GM10248 (cell line): ENCODE results near the gene CLIC5.

ENCODE experiments used
- CTCF ChIA-PET: fragments of 300-600 bp; sonication (Branson Sonifier 250); formaldehyde crosslinking; extraction: SDS; loops from one replicate; lab custom pipeline; 2021; ENCODE audit warnings: antibody characterized with exemption; lab: Yijun Ruan, JAX
- POLR2A ChIA-PET: fragments of 350-650 bp; sonication (Branson Sonifier 250); formaldehyde crosslinking; extraction: SDS; loops from one replicate; lab custom pipeline; 2020; ENCODE audit warnings: antibody characterized with exemption; lab: Yijun Ruan, JAX
- DNase-seq: peaks from one replicate; pipeline ENCODE4 v3.0.0; 2012; ENCODE audit errors: extremely low spot score
- CTCF ChIP-seq: IDR thresholded peaks from 2 replicates; pipeline ENCODE4 v1.5.1; 2012; ENCODE audit warnings: mild to moderate bottlenecking, low read depth; ENCODE audit errors: extremely low read depth, missing control alignments, control extremely low read depth

Gene CLIC5

DNA sequence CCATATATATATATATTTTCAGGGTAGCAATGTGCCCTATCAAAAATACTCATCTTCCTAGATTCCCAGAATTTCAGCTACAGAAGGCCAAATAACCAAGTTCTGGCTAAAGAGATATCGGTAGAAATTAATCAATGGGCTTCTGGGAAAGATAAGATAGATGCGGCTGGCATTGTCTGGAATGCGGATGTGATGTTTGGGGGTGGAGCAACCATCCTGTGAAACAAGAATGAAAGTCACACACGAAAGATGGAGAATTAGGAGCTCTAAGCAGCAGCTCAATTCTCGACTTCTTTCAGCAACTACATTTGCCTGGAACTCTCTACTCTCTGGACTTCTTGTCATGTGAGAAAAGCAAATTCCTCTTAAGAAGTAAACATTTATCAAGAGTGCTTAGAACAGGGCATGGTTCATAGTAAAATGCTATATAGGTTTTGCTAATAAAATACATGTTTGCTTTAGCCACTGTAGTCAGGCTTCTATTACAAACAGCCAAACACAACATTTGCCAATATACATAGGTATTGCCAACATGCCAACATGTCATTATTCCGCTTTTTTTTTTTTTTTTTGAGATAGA is 90.8 kb downstream of the CLIC5 start:
- DNase-seq: no peak
- POLR2A ChIA-PET: no interaction called here
- CTCF ChIA-PET: interaction anchor here (0.6 to 7.5 kb wide), 7 partner anchors 13 to 1449 kb away, joined by 3 to 120 read pairs (median 40); no protein-coding TSS in a partner anchor
- no peak for TF ChIP-seq CTCF

- no peak for TF ChIP-seq CTCF
- ChIA-PET CTCF (interaction anchor here (0.8 to 7.5 kb wide), 14 partner anchors 12 to 1448 kb away, joined by 3 to 120 read pairs (median 4); partner anchors contain the start of gene SUPT3H), POLR2A (no interaction called here)
- peak; percentile 43 for DNase-seq
Measured at GRCh38 chr6:45923831-45924391, 91.7 kb downstream of the CLIC5 start.

- CTCF ChIA-PET: interaction anchor here (0.7 to 7.5 kb wide), 36 partner anchors 8 to 1453 kb away, joined by 3 to 120 read pairs (median 4); partner anchors contain the start of gene SUPT3H
- peak; percentile 55 for DNase-seq
- TF ChIP-seq CTCF: peak; percentile 63
- POLR2A ChIA-PET: interaction anchor here (1.0 kb wide), 1 partner anchor 544 kb away, joined by 3 read pairs; no protein-coding TSS in a partner anchor
Measured at GRCh38 chr6:45922728-45923351, 92.8 kb downstream of the CLIC5 start.

DNA sequence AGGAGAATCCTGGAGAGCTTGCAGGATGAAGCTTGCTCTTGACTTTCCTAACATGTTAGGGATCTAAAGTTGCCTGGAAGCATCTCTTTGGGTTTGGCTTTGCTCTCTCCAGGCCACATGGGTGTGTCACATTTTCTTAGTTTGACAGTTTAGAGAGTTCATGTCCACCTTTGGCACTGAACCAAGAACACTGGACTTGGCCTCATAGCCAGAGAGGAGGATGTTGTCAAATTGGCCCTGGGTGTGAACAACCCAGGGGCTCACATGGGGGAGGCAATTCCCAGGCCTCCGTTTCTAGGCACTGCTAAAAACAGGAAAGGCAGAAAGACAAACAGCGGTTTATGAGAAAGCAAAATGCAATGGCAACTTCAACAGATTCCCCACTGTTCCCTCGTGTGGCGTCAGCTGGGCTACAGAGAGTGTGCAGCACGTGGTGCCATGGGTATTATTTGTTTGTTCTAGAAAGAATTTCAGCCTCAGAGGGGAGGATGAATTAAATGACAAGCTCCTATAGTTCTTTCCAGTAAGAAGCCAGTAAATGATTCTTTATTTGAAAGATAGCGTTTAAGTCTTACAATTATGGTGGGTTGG is 93.9 kb downstream of the CLIC5 start:
- ChIA-PET POLR2A (interaction anchor here (1.0 kb wide), 1 partner anchor 543 kb away, joined by 3 read pairs; no protein-coding TSS in a partner anchor), CTCF (interaction anchor here (0.7 to 7.5 kb wide), 25 partner anchors 9 to 1452 kb away, joined by 3 to 120 read pairs (median 4); no protein-coding TSS in a partner anchor)
- no peak for TF ChIP-seq CTCF
- no peak for DNase-seq

DNA sequence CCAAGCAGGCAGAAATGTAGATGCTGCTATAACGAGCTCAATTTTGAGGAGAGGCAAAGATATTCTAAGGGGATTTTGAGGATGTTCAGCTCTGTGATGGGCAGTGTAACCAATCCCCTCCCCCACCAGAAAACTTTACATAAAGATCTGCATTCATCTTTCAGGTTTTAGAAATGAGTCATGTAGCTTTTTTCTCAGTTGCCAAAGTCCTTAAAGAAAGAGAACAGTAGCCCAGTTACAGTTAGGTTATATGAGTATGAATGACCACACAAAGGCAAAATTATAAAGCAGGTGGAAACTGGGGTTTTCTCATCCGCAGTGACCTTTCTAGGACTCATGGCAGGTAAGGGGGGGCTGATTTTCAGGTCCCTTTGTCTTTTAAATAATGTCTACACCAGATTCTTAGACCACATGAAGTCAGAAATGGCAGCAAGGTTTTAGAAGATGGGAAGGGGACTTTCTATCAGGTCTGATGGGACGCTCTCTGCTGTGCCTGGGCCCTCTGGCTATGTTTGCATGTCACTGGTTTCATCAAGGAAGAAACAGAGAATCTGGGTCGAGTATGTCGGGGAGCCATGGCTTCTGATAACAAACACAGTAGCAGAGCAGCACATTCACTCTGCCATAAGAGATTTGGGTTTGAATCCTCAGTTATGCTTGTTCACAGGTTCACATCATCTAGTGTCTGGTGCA is 94.7 kb downstream of the CLIC5 start:
- ChIA-PET CTCF (interaction anchor here (0.8 to 7.5 kb wide), 15 partner anchors 9 to 1451 kb away, joined by 3 to 120 read pairs (median 9); no protein-coding TSS in a partner anchor), POLR2A (no interaction called here)
- DNase-seq: peak; percentile 44
- TF ChIP-seq CTCF: no peak
